ENCODE results near the gene PRDM15. TPM values are rescaled to one million over a fixed set of nuclear protein-coding genes. Genes with fewer than 3 reads are reported as not detected.

Gene PRDM15
- total RNA-seq, 1 donor from 2014 or later = 18.6 TPM

- Mint-ChIP-seq H3K27me3 (no peaks in the 10 kb centered on the region), H3K4me1 (peaks cover 5% of the 10 kb centered on the region), H3K9me3 (no peaks in the 10 kb centered on the region), H3K27ac (no peak overlapping the region), H3K4me3 (no peak overlapping the region), H3K36me3 (ENCODE audit: low read depth) (peaks cover 10% of the 10 kb centered on the region)
- no peak for DNase-seq
- intact Hi-C loops (cut with micrococcal nuclease) = loop anchor here (10.0 kb wide), 1 partner anchor 205 kb away; no protein-coding TSS in a partner anchor
Observed at GRCh38 chr21:41819856-41820281, 59.3 kb downstream of the PRDM15 start.

DNA sequence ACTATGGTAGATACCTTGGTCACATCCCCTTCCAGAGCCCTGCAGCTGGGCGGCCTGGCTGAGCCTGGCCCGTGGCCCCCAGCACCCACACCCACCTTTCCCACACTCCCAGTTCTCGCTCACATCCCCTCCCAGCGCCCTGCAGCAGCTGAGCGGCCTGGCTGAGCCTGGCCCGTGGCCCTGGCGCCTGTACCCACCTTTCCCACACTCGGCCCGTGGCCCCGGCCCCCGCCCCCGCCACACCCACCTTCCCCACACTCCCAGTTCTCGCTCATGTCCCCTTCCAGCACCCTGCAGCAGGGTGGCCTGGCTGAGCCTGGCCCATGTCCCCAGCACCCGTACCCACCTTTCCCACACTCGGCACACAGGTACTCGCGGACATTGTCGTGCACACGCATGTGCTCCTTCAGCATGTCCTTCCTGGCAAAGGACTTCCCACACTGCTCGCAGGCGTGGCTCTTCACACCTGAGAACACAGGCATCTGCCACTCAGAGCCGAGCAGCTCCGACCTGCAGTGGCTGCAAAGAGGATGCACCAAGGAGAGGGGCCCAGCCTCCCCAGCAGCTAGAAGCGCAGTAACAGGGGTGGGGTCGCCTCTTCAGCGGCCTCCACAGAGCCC lies 59.8 kb downstream of the PRDM15 start:
- Mint-ChIP-seq H3K27me3 (no peaks in the 10 kb centered on the region), H3K9me3 (no peaks in the 10 kb centered on the region), H3K4me3 (no peak overlapping the region), H3K36me3 (ENCODE audit: low read depth) (peaks cover 15% of the 10 kb centered on the region), H3K4me1 (peaks cover 5% of the 10 kb centered on the region), H3K27ac (no peak overlapping the region)
- DNase-seq = no peak
- intact Hi-C loops (cut with micrococcal nuclease) = loop anchor here (10.0 kb wide), 1 partner anchor 205 kb away; no protein-coding TSS in a partner anchor

- intact Hi-C loops (cut with micrococcal nuclease) = loop anchor here (2.0 to 10.0 kb wide), 3 partner anchors 203 to 535 kb away; no protein-coding TSS in a partner anchor
- DNase-seq = no peak
- Mint-ChIP-seq H3K27me3 (no peaks in the 10 kb centered on the region), H3K4me1 (peaks cover 5% of the 10 kb centered on the region), H3K27ac (no peak overlapping the region), H3K9me3 (no peaks in the 10 kb centered on the region), H3K4me3 (no peak overlapping the region), H3K36me3 (ENCODE audit: low read depth) (peaks cover 15% of the 10 kb centered on the region)
Observed at GRCh38 chr21:41817877-41818855, 61.0 kb downstream of the PRDM15 start.

DNA sequence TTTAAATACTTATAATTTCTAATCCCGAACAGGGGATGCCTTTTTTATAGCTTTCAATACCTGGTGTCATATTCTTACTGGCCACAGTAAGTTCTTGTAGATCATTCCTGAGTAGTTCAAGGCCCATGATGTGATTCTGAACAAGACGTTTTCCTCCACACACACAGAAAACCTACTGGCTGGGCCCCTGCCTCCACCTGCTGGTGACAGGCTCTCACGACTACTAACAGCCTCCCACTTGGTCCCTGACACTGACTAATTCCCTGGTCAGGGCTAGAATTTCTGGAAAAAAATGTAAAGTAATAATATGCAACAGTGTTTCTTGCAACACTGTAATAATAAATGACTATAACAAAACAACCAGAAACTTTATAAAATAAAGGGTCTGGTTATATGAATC lies 61.9 kb downstream of the PRDM15 start:
- Mint-ChIP-seq H3K27ac (no peak overlapping the region), H3K4me3 (no peak overlapping the region), H3K27me3 (no peaks in the 10 kb centered on the region), H3K4me1 (peaks cover 5% of the 10 kb centered on the region), H3K36me3 (ENCODE audit: low read depth) (peaks cover 15% of the 10 kb centered on the region), H3K9me3 (no peaks in the 10 kb centered on the region)
- intact Hi-C loops (cut with micrococcal nuclease) = loop anchor here (2.0 to 10.0 kb wide), 3 partner anchors 202 to 534 kb away; no protein-coding TSS in a partner anchor
- peak; percentile 72 for DNase-seq

GRCh38 chr21:41816583-41817165 lies 62.5 kb downstream of the PRDM15 start:
- Mint-ChIP-seq H3K36me3 (ENCODE audit: low read depth) (peaks cover 15% of the 10 kb centered on the region), H3K4me3 (no peak overlapping the region), H3K4me1 (peaks cover 5% of the 10 kb centered on the region), H3K27me3 (no peaks in the 10 kb centered on the region), H3K27ac (peak overlapping the region; percentile 48), H3K9me3 (no peaks in the 10 kb centered on the region)
- intact Hi-C loops (cut with micrococcal nuclease) = loop anchor here (1.0 to 10.0 kb wide), 4 partner anchors 202 to 534 kb away; no protein-coding TSS in a partner anchor
- peak; percentile 85 for DNase-seq

DNA sequence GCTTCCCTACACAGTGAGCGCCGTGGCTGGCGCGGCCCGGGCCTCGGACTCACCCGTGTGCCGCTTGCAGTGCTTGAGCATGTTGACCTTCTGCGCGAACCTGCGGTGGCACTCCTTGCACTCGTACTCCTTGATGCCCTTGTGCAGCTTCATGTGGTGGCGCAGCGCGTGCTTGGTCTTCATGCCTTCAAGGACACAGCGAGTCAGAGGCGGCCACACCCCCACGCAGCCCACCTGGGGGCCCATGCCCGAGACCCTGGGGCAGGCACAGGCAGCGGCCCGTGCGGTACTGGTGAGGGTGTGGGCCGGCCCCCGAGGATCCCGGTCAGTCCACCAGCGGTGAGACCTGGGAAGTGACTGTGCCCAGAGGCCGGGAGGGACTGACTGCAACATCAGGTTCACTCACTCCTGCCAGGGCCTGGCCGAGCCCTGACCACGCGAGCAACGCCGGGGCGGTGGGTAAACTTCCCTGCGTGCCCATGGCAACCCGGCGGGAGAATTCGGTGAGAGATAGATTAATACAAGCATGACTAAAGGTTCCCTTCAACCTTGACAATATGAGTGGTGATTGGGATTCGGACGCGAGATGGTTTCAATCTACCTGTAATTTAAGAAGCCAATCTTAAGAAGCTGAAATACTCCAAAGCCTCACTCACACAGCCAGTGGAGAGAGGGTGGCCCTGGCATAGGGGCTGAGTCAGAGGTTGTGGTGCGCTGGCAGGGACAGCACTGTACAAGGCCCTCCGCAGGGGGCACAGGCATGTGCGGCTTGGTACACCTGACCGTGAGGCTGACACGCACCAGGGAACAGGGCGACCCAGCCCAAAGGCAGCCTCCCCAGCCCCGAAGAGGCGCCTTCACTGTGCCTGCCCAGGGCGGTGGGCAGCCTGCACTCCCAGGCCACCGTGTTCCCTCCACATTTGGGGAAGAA lies 63.2 kb downstream of the PRDM15 start:
- H3K27me3 Mint-ChIP-seq = no peaks in the 10 kb centered on the region
- H3K27ac Mint-ChIP-seq = no peak overlapping the region
- no peak for DNase-seq
- intact Hi-C loops (cut with micrococcal nuclease) = loop anchor here (1.0 to 10.0 kb wide), 4 partner anchors 201 to 533 kb away; no protein-coding TSS in a partner anchor
- H3K9me3 Mint-ChIP-seq = no peaks in the 10 kb centered on the region
- H3K4me3 Mint-ChIP-seq = no peak overlapping the region
- peaks cover 15% of the 10 kb centered on the region for H3K36me3 Mint-ChIP-seq (ENCODE audit: low read depth)
- H3K4me1 Mint-ChIP-seq = peaks cover 5% of the 10 kb centered on the region

- intact Hi-C loops (cut with micrococcal nuclease) = loop anchor here (10.0 kb wide), 1 partner anchor 198 kb away; no protein-coding TSS in a partner anchor
- H3K4me3 Mint-ChIP-seq = no peak overlapping the region
- H3K9me3 Mint-ChIP-seq = no peaks in the 10 kb centered on the region
- H3K4me1 Mint-ChIP-seq = peaks cover 5% of the 10 kb centered on the region
- DNase-seq = no peak
- peaks cover 18% of the 10 kb centered on the region for H3K36me3 Mint-ChIP-seq (ENCODE audit: low read depth)
- no peak overlapping the region for H3K27ac Mint-ChIP-seq
- H3K27me3 Mint-ChIP-seq = no peaks in the 10 kb centered on the region
Observed at GRCh38 chr21:41813226-41813625, 65.9 kb downstream of the PRDM15 start.

GRCh38 chr21:41812679-41813078 lies 66.5 kb downstream of the PRDM15 start:
- H3K27me3 Mint-ChIP-seq = no peaks in the 10 kb centered on the region
- peaks cover 5% of the 10 kb centered on the region for H3K4me1 Mint-ChIP-seq
- H3K4me3 Mint-ChIP-seq = no peak overlapping the region
- intact Hi-C loops (cut with micrococcal nuclease) = loop anchor here (10.0 kb wide), 1 partner anchor 198 kb away; no protein-coding TSS in a partner anchor
- H3K36me3 Mint-ChIP-seq (ENCODE audit: low read depth) = peaks cover 21% of the 10 kb centered on the region
- DNase-seq = no peak
- H3K27ac Mint-ChIP-seq = no peak overlapping the region
- H3K9me3 Mint-ChIP-seq = no peaks in the 10 kb centered on the region

- no peaks in the 10 kb centered on the region for H3K27me3 Mint-ChIP-seq
- peaks cover 2% of the 10 kb centered on the region for H3K4me1 Mint-ChIP-seq
- intact Hi-C loops (cut with micrococcal nuclease) = loop anchor here (10.0 kb wide), 1 partner anchor 196 kb away; no protein-coding TSS in a partner anchor
- no peak for DNase-seq
- no peak overlapping the region for H3K4me3 Mint-ChIP-seq
- no peak overlapping the region for H3K27ac Mint-ChIP-seq
- H3K9me3 Mint-ChIP-seq = peaks cover 11% of the 10 kb centered on the region
- peaks cover 32% of the 10 kb centered on the region for H3K36me3 Mint-ChIP-seq (ENCODE audit: low read depth)
Observed at GRCh38 chr21:41810597-41810932, 68.6 kb downstream of the PRDM15 start.

GRCh38 chr21:41809891-41810596 lies 69.1 kb downstream of the PRDM15 start:
- H3K27ac Mint-ChIP-seq = no peak overlapping the region
- H3K4me3 Mint-ChIP-seq = no peak overlapping the region
- H3K4me1 Mint-ChIP-seq = peaks cover 4% of the 10 kb centered on the region
- no peak for DNase-seq
- H3K27me3 Mint-ChIP-seq = no peaks in the 10 kb centered on the region
- H3K9me3 Mint-ChIP-seq = peaks cover 14% of the 10 kb centered on the region
- intact Hi-C loops (cut with micrococcal nuclease) = loop anchor here (10.0 kb wide), 1 partner anchor 195 kb away; no protein-coding TSS in a partner anchor
- peaks cover 33% of the 10 kb centered on the region for H3K36me3 Mint-ChIP-seq (ENCODE audit: low read depth)

GRCh38 chr21:41808846-41809245 lies 70.3 kb downstream of the PRDM15 start:
- intact Hi-C loops (cut with micrococcal nuclease) = no loop called here
- no peak for DNase-seq
- no peak overlapping the region for H3K4me3 Mint-ChIP-seq
- no peaks in the 10 kb centered on the region for H3K27me3 Mint-ChIP-seq
- H3K4me1 Mint-ChIP-seq = peaks cover 4% of the 10 kb centered on the region
- H3K9me3 Mint-ChIP-seq = peaks cover 14% of the 10 kb centered on the region
- no peak overlapping the region for H3K27ac Mint-ChIP-seq
- peaks cover 28% of the 10 kb centered on the region for H3K36me3 Mint-ChIP-seq (ENCODE audit: low read depth)

DNA sequence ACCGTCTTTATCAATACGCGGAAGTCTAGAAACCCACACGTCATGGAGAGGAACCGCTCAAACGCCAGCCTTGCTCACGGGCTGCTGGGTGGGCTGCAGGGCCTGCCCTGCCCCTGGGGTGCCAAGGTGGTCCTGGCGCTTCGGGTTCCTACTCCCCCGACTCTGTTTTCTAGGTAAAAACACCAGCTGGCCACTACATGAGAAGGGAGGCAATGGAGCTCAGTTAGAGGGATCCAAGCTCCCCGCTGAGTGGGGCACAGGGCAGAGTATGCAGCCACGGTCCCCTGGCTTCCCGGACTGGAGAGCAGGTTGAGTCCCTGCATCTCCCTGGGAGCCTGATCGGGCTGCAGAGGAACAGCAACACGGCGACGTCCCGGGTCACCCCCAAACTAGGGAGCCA lies 71.0 kb downstream of the PRDM15 start:
- H3K36me3 Mint-ChIP-seq (ENCODE audit: low read depth) = peaks cover 28% of the 10 kb centered on the region
- intact Hi-C loops (cut with micrococcal nuclease) = no loop called here
- peaks cover 4% of the 10 kb centered on the region for H3K4me1 Mint-ChIP-seq
- DNase-seq = no peak
- no peak overlapping the region for H3K4me3 Mint-ChIP-seq
- peaks cover 14% of the 10 kb centered on the region for H3K9me3 Mint-ChIP-seq
- H3K27me3 Mint-ChIP-seq = no peaks in the 10 kb centered on the region
- no peak overlapping the region for H3K27ac Mint-ChIP-seq

All from activated CD4-positive, alpha-beta T cell treated with anti-CD3 and anti-CD28 coated beads, Interleukin-2, amount 10 ng/mL, durations not matched to agents 24 days and 14 days (primary cell).